ENCODE data around the gene POFUT2. TPM values are rescaled to one million over a fixed set of nuclear protein-coding genes. Genes with fewer than 3 reads are reported as not detected.
A peak's percentile ranks its signal among the peaks of the same experiment; 100 is the strongest.

Gene POFUT2
- total and polyA plus RNA-seq, 5 donors = 14.1 to 20.3 (median 18.6) TPM

DNA sequence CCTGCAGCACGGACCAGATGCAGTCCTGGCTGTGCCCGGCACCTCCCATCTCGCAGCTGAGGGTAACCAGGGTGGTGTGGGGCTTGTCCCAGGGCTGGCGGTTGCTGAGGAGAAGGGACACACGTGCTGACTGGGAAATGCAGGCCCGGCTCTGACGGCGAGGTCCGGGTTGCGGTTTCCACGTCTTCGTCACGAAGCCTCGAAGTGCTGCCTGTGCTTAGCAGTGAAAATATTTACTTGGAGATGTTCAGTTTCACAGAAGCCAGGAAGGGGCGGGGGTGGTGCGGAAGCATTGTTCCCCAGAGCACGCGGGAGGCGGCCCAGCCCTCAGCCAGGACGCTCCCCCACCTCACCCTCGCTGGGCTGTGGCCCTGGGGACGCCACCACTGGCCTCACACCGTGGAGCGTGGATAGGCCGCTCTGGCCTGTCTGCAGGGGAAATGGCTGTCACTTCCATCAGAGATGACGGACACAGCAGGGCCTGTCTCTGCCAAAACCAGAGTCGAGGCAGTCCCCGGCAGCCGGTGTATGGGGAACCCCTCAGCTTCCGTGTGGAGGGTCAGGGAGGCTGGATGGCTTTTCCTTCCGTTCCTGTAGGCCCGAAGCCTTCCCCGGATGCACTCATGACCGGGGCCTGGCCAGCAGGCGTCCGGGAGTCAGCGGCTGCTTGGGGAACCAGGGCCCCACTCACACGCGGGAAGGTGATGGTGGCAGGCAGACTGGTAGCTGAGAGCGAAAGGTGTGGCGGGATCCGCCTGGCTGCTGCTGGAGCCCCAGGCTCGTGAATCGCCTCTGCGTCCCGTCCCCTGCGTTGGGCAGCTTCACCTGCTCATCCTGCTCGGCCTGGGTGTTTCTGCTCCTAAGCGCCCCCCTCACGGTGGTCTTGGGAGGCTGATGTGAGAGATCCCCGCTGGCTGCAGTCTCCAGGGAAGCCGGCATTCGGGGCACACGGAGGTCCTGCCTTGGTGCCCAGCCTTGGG is 14.7 kb upstream of the POFUT2 start:
- ATAC-seq (peak; percentile 77 to 86), DNase-seq (peak; percentile 90 to 94 (median 93))
- H3K27me3 ChIP-seq (ENCODE audit: control insufficient read depth, insufficient read depth) = no peaks in the 10 kb centered on the region
- peak overlapping the region; percentile 59 for H3K27ac ChIP-seq (ENCODE audit: low read length)
- H3K9me3 ChIP-seq (ENCODE audit: control insufficient read depth, low read length) = no peaks in the 10 kb centered on the region
- no peak overlapping the region for H3K4me3 ChIP-seq (ENCODE audit: low read length)
- 51% methylated on average over 54 of the region's 54 CpGs for WGBS
- intact Hi-C loops (cut with DNase I) = loop anchor here in 1 of 4 donors (5.0 kb wide), 1 partner anchor 60 kb away; no protein-coding TSS in a partner anchor
- H3K4me1 ChIP-seq (ENCODE audit: control insufficient read depth, insufficient read depth, low read length) = peaks cover 13% of the 10 kb centered on the region

DNA sequence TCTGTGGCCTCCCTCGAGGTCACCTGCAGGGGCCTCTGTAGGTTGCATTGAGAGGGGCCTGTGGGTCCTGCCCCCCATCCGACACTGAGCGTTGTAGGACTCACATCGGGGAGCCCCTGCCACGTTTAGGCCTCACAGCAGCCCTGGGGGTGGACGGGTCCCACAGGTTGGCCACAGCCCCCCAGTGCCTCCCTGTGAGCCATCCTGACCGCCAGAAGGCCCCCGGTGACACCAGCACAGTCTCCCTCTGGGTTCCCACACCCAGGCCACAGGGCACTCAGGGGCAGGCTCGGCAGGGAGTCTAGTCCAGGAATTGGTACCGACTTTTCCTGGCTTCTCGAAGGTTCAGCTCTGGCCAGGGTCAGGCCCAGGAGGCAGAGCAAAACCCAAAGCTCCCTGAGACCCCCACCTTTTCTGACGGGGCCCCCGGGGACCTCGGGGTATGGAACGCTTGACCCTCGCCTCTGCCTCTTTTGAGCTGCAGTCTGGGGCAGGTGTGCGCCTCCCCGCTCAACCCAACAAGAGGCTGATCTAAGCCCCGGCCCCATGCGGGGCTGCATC is 13.9 kb upstream of the POFUT2 start:
- WGBS = 86% methylated on average over 20 of the region's 20 CpGs
- peak in 2 of 3 donors; percentile 53 to 58 for DNase-seq
- intact Hi-C loops (cut with DNase I) = loop anchor here in 1 of 4 donors (5.0 kb wide), 1 partner anchor 61 kb away; no protein-coding TSS in a partner anchor
- Histone ChIP-seq H3K4me1 (ENCODE audit: control insufficient read depth, insufficient read depth, low read length) (peaks cover 12% of the 10 kb centered on the region), H3K9me3 (ENCODE audit: control insufficient read depth, low read length) (no peaks in the 10 kb centered on the region), H3K27ac (ENCODE audit: low read length) (peak overlapping the region; percentile 59), H3K27me3 (ENCODE audit: control insufficient read depth, insufficient read depth) (no peaks in the 10 kb centered on the region), H3K4me3 (ENCODE audit: low read length) (no peak overlapping the region)
- ATAC-seq = no peak

DNA sequence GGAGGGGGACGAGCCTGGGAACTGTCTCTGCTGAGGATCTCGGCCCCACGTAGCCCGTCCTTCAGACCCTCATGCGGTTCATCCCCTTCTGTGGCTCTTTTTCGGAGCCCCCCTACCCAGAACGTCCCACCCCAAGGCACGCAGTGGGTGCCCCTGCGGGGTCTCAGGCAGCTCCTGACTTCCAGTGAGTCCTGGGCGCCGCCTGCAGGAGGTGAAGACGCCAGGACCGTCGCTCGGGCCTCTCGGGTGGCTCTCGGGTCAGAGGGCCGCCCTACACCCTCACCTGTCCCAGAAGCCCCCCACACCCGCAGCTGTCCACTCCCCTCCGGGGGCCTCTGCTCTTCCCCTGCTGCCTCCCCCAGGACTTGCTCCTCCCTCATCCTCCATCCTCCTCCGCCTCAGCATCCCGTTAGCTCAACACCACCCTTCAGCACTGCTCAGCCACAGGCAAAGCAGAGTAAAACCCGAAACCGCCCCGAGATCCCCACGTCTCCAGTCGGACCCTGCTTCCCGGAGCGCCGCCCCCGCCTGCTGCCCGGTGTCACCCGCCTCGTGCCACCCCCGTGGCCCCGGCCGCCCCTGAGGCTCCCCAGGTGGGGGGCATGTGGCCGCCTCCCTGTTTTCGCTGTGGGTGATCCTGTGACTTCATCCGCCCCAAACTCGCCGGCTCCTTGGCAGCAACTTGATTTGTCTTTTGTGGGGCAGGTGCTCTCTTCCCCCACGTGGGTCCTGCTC is 13.3 kb upstream of the POFUT2 start:
- DNase-seq (peak in 2 of 3 donors; percentile 62 to 66), ATAC-seq (no peak)
- H3K9me3 ChIP-seq (ENCODE audit: control insufficient read depth, low read length) = no peaks in the 10 kb centered on the region
- no peaks in the 10 kb centered on the region for H3K27me3 ChIP-seq (ENCODE audit: control insufficient read depth, insufficient read depth)
- no peak overlapping the region for H3K4me3 ChIP-seq (ENCODE audit: low read length)
- WGBS = 78% methylated on average over 43 of the region's 43 CpGs
- H3K4me1 ChIP-seq (ENCODE audit: control insufficient read depth, insufficient read depth, low read length) = peaks cover 11% of the 10 kb centered on the region
- peak overlapping the region; percentile 59 for H3K27ac ChIP-seq (ENCODE audit: low read length)
- intact Hi-C loops (cut with DNase I) = loop anchor here in 1 of 4 donors (5.0 kb wide), 1 partner anchor 61 kb away; no protein-coding TSS in a partner anchor

DNA sequence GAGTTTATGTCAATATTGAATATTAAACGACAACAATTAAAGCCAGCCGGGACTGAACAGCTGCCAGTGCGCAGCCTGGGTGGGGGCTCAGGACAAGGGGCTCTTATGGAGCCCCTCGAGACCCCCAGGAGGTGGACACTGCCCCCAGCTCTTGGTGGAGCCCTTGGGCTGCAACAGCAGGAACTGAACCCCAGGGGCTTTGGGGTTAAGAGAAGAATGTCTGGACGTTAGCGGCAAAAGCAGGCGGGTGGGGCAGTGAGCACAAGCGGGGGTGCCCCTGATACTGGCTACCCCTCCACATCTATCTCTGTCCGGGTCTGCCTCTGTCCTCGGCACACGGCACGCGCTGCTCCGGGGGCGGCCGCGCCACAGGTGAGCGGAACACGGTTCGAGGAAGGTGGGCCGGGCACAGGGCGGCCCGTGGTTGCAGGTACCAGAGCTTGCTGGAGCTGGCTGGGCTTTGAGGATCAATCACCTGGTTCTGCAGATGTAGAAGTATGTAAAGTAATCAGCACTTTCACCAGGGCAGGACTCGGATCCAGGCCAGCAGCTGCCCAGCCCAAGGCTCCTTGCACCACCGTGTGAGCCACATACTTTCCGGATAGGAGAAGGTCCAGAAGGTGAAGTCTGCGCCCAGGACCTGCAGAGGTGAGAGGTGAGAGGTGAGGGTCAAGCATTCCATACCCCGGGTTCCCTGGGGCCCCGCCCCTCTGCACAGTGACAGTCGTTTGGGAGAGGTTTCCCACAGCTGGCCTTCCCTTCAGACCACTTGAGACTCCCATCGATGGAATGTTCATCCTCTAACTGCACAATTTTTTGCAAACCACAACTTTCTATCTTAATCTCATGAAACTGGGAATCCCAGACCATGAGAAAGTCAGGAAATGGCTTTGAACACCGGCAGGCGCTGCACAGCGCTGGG is 12.4 kb upstream of the POFUT2 start:
- intact Hi-C loops (cut with DNase I) = loop anchor here in 2 of 4 donors (5.0 to 10.0 kb wide), 2 partner anchors 62 to 295 kb away; no protein-coding TSS in a partner anchor
- Histone ChIP-seq H3K4me3 (ENCODE audit: low read length) (no peak overlapping the region), H3K27me3 (ENCODE audit: control insufficient read depth, insufficient read depth) (no peaks in the 10 kb centered on the region), H3K9me3 (ENCODE audit: control insufficient read depth, low read length) (no peaks in the 10 kb centered on the region), H3K27ac (ENCODE audit: low read length) (peak overlapping the region; percentile 21), H3K4me1 (ENCODE audit: control insufficient read depth, insufficient read depth, low read length) (peaks cover 16% of the 10 kb centered on the region)
- peak in 1 of 3 donors; percentile 52 for DNase-seq
- ATAC-seq = no peak
- WGBS = 69% methylated on average over 34 of the region's 34 CpGs

DNA sequence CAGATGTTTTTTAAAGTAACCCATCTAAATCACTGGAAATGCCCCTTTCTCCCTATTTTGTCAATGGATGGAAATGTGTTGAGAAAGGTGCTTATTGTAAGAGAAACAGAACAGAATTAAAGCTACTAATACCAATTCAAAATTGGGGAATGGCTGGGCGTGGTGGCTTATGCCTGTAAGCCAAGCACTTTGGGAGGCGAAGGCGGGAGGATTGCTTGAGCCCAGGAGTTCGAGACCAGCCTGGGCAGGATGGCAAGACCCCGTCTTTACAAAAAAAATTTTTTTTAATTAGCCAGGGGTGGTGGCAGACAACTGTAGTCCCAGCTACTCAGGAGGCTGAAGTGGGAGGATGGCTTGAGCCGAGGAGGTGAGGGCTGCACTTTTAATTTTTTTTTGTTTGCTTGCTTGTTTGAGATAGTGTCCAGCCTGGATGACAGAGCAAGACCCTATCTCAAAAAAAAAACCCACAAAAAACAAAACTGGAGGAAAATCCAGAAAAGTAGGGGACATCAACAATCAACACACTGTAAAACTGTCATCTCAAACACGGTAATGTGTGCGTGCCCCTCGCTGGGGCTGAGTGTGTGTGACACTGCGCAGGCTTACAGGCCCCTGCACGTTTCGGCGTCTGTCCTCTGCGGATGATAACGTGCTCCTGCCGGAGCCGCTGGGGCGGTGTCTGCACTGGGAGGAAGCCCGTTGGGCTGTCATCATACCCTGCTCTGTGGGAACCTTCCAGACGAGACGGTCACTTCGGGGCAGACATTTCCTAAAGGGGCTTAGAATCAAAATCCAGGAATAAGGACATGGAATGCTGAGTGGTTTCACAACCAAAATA is 11.6 kb upstream of the POFUT2 start:
- Histone ChIP-seq H3K4me1 (ENCODE audit: control insufficient read depth, insufficient read depth, low read length) (peaks cover 20% of the 10 kb centered on the region), H3K9me3 (ENCODE audit: control insufficient read depth, low read length) (no peaks in the 10 kb centered on the region), H3K27me3 (ENCODE audit: control insufficient read depth, insufficient read depth) (no peaks in the 10 kb centered on the region), H3K4me3 (ENCODE audit: low read length) (no peak overlapping the region), H3K27ac (ENCODE audit: low read length) (no peak overlapping the region)
- ATAC-seq (peak; percentile 68 to 70), DNase-seq (peak; percentile 89 to 92 (median 92))
- intact Hi-C loops (cut with DNase I) = loop anchor here in 1 of 4 donors (10.0 kb wide), 1 partner anchor 296 kb away; no protein-coding TSS in a partner anchor
- WGBS = 39% methylated on average over 22 of the region's 22 CpGs

DNA sequence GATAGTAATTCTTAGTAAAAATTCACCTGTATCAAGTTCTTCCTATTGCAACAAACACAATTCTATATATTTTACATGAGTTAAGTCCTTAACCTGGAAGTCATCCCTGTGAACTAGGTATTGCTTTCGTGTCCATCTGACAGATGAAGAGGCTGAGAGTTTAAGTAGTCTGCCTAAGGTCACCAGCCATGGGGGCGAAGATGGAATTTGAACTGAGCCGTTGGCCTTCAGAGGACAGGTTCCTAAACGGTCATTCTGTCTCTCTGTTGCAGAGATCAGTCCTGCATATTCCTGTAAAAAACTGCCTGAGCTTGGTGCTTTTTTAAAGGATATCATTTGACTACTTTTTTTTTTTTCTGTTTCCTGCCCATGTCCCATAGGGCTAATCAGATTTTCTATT is 10.2 kb upstream of the POFUT2 start:
- Histone ChIP-seq H3K27me3 (ENCODE audit: control insufficient read depth, insufficient read depth) (no peaks in the 10 kb centered on the region), H3K4me1 (ENCODE audit: control insufficient read depth, insufficient read depth, low read length) (peaks cover 29% of the 10 kb centered on the region), H3K4me3 (ENCODE audit: low read length) (no peak overlapping the region), H3K27ac (ENCODE audit: low read length) (no peak overlapping the region), H3K9me3 (ENCODE audit: control insufficient read depth, low read length) (no peaks in the 10 kb centered on the region)
- DNase-seq (no peak), ATAC-seq (no peak)
- 87% methylated on average over 4 of the region's 4 CpGs for WGBS
- intact Hi-C loops (cut with DNase I) = loop anchor here in 1 of 4 donors (10.0 kb wide), 1 partner anchor 297 kb away; no protein-coding TSS in a partner anchor

DNA sequence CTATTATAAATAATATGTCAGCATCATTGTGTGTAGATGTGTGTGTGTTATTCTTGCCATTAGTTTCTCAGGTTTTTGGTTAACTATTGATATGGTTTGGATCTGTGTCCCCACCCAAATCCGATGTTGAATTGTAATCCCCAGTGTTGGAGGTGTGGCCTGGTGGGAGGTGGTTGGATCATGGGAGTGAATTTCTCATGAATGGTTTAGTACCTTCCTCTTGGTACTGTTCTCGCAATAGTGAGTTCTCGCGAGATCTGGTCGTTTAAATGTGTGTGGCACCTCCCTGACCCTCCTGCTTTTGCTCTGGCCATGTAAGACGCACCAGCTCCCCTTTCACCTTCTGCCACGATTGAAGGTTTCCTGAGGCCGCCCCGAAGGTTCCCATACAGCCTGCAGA is 9.6 kb upstream of the POFUT2 start:
- no peak for ATAC-seq
- Histone ChIP-seq H3K27ac (ENCODE audit: low read length) (no peak overlapping the region), H3K27me3 (ENCODE audit: control insufficient read depth, insufficient read depth) (no peaks in the 10 kb centered on the region), H3K4me1 (ENCODE audit: control insufficient read depth, insufficient read depth, low read length) (peaks cover 29% of the 10 kb centered on the region), H3K9me3 (ENCODE audit: control insufficient read depth, low read length) (no peaks in the 10 kb centered on the region), H3K4me3 (ENCODE audit: low read length) (no peak overlapping the region)
- intact Hi-C loops (cut with DNase I) = loop anchor here in 1 of 4 donors (10.0 kb wide), 1 partner anchor 297 kb away; no protein-coding TSS in a partner anchor
- WGBS = 92% methylated on average over 9 of the region's 9 CpGs
- no peak for DNase-seq

DNA sequence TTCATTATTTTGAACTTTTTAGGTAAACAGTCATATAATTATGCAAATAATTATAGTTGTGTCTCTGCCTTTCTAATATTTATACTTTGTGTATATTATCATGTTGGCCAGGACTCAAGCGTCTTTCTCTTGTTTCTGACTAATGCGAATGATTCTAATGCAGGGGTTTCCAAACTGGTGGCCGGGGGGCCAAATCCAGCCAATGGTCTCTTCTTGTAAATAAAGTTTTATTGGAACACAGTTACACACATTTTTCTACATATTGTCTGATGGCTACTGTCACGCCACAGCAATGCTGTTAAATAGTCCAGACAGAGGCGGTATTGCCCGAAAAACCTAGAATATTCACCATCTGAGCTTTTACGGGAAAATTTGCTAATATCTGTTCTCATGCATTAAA is 8.9 kb upstream of the POFUT2 start:
- Histone ChIP-seq H3K9me3 (ENCODE audit: control insufficient read depth, low read length) (no peaks in the 10 kb centered on the region), H3K4me1 (ENCODE audit: control insufficient read depth, insufficient read depth, low read length) (peaks cover 28% of the 10 kb centered on the region), H3K4me3 (ENCODE audit: low read length) (no peak overlapping the region), H3K27me3 (ENCODE audit: control insufficient read depth, insufficient read depth) (no peaks in the 10 kb centered on the region), H3K27ac (ENCODE audit: low read length) (no peak overlapping the region)
- intact Hi-C loops (cut with DNase I) = loop anchor here in 1 of 4 donors (10.0 kb wide), 1 partner anchor 298 kb away; no protein-coding TSS in a partner anchor
- no peak for ATAC-seq
- DNase-seq = peak in 1 of 3 donors; percentile 7
- 97% methylated on average over 7 of the region's 7 CpGs for WGBS

Data from right cardiac atrium (tissue), 5 donors.